WTC11 (cell line): ENCODE results near the gene RIMBP2. TPM values are rescaled to one million over a fixed set of nuclear protein-coding genes. Genes with fewer than 3 reads are reported as not detected.

Experiments
- ATAC-seq: fragments of 200-7000 bp; cut with Tn5 transposase; 2 replicates; pipeline ENCODE4 v1.10.0; 2021; ENCODE audit warnings: mild to moderate bottlenecking, moderate library complexity
- CTCF ChIA-PET: fragments of 300-600 bp; sonication (Branson Sonifier 250); formaldehyde crosslinking; loops from one replicate; lab custom pipeline; 2021; ENCODE audit warnings: antibody characterized with exemption; lab: Charles Lee
- POLR2A ChIA-PET: fragments of 350-600 bp; sonication (Branson Sonifier 250); formaldehyde crosslinking; loops from one replicate; lab custom pipeline; 2021; ENCODE audit warnings: antibody characterized with exemption; lab: Charles Lee
- DNase-seq: peaks from one replicate; pipeline ENCODE4 v3.0.0; 2021; ENCODE audit warnings: low spot score
- H3K27ac Mint-ChIP-seq: 2 replicates; pipeline ENCODE4 v1.8.0; 2021; ENCODE audit warnings: mixed read lengths
- H3K27me3 Mint-ChIP-seq: 2 replicates; pipeline ENCODE4 v1.8.0; 2021; ENCODE audit warnings: low read depth, mild to moderate bottlenecking, moderate library complexity, mixed read lengths
- H3K36me3 Mint-ChIP-seq: 2 replicates; pipeline ENCODE4 v1.8.0; 2021; ENCODE audit warnings: mixed read lengths
- H3K4me1 Mint-ChIP-seq: 2 replicates; pipeline ENCODE4 v1.8.0; 2022; ENCODE audit warnings: mixed read lengths
- H3K4me3 Mint-ChIP-seq: 2 replicates; pipeline ENCODE4 v1.8.0; 2021; ENCODE audit warnings: mild to moderate bottlenecking, moderate library complexity, mixed read lengths
- H3K9me3 Mint-ChIP-seq: 2 replicates; pipeline ENCODE4 v1.8.0; 2021; ENCODE audit warnings: mixed read lengths
- ATF1 ChIP-seq: sonication (generic); formaldehyde crosslinking; IDR thresholded peaks from 2 replicates; pipeline ENCODE4 v1.8.1; 2023; ENCODE audit warnings: mild to moderate bottlenecking, moderate library complexity, missing genetic modification reagents
- FOXK1 ChIP-seq: sonication (generic); formaldehyde crosslinking; IDR thresholded peaks from 2 replicates; pipeline ENCODE4 v1.8.0; 2022; ENCODE audit warnings: mild to moderate bottlenecking, moderate library complexity, missing genetic modification reagents
- HMGA2 ChIP-seq: fragments of 250-450 bp; sonication (Bioruptor Pico); IDR thresholded peaks from 2 replicates; pipeline ENCODE4 v1.4.0; 2021; ENCODE audit warnings: mild to moderate bottlenecking, moderate library complexity
- MXD4 ChIP-seq: fragments of 250-450 bp; sonication (Bioruptor Pico); IDR thresholded peaks from 2 replicates; pipeline ENCODE4 v1.8.0; 2021; ENCODE audit warnings: mild to moderate bottlenecking, moderate library complexity, borderline replicate concordance
- NR1H2 ChIP-seq: sonication (generic); formaldehyde crosslinking; IDR thresholded peaks from 2 replicates; pipeline ENCODE4 v1.9.0; 2021; ENCODE audit warnings: mild to moderate bottlenecking, moderate library complexity, missing genetic modification reagents
- OVOL2 ChIP-seq: fragments of 250-450 bp; sonication (Bioruptor Pico); IDR thresholded peaks from 2 replicates; pipeline ENCODE4 v1.9.0; 2021; ENCODE audit warnings: mild to moderate bottlenecking, borderline replicate concordance
- PRRX2 ChIP-seq: fragments of 250-450 bp; sonication (Bioruptor Pico); IDR thresholded peaks from 2 replicates; pipeline ENCODE4 v1.8.0; 2021; ENCODE audit warnings: mild to moderate bottlenecking
- SOX15 ChIP-seq: fragments of 250-450 bp; sonication (Bioruptor Pico); IDR thresholded peaks from 2 replicates; pipeline ENCODE4 v1.9.0; 2021; ENCODE audit warnings: mild to moderate bottlenecking
- ZBTB21 ChIP-seq: sonication (generic); formaldehyde crosslinking; IDR thresholded peaks from 2 replicates; pipeline ENCODE4 v1.8.1; 2023; ENCODE audit warnings: mild to moderate bottlenecking, missing genetic modification reagents, borderline replicate concordance
- ZNF138 ChIP-seq: sonication (generic); formaldehyde crosslinking; conservative IDR thresholded peaks from 2 replicates; pipeline ENCODE4 v1.8.1; 2022; ENCODE audit warnings: mild to moderate bottlenecking, moderate library complexity, missing genetic modification reagents
- total RNA-seq: library from RNA; stranded (reverse); gene quantifications from 3 replicates; pipeline ENCODE4 v1.2.3, GENCODE V29; 2021
- TF ChIP-seq, protein P1 (sequence below): fragments of 250-450 bp; sonication (Bioruptor Pico); IDR thresholded peaks from 2 replicates; pipeline ENCODE4 v2.1.2; 2022; ENCODE audit warnings: mild to moderate bottlenecking, moderate library complexity
- TF ChIP-seq, protein P2 (sequence below): fragments of 250-450 bp; sonication (Bioruptor Pico); IDR thresholded peaks from 2 replicates; pipeline ENCODE4 v1.9.0; 2021; ENCODE audit warnings: mild to moderate bottlenecking, borderline replicate concordance
- TF ChIP-seq, protein P3 (sequence below): fragments of 250-450 bp; sonication (Bioruptor Pico); IDR thresholded peaks from 2 replicates; pipeline ENCODE4 v1.8.0; 2021; ENCODE audit warnings: mild to moderate bottlenecking
- TF ChIP-seq, protein P4 (sequence below): fragments of 250-450 bp; sonication (Bioruptor Pico); conservative IDR thresholded peaks from 2 replicates; pipeline ENCODE4 v1.9.0; 2021; ENCODE audit warnings: mild to moderate bottlenecking
- TF ChIP-seq, protein P5 (sequence below): sonication (generic); formaldehyde crosslinking; IDR thresholded peaks from 2 replicates; pipeline ENCODE4 v1.8.0; 2022; ENCODE audit warnings: mild to moderate bottlenecking, missing genetic modification reagents
- TF ChIP-seq, protein P6 (sequence below): fragments of 250-450 bp; sonication (Bioruptor Pico); IDR thresholded peaks from 2 replicates; pipeline ENCODE4 v1.9.0; 2021; ENCODE audit warnings: mild to moderate bottlenecking

Gene RIMBP2
- total RNA-seq, 1 experiment from 2014 or later: 2.6 TPM

DNA sequence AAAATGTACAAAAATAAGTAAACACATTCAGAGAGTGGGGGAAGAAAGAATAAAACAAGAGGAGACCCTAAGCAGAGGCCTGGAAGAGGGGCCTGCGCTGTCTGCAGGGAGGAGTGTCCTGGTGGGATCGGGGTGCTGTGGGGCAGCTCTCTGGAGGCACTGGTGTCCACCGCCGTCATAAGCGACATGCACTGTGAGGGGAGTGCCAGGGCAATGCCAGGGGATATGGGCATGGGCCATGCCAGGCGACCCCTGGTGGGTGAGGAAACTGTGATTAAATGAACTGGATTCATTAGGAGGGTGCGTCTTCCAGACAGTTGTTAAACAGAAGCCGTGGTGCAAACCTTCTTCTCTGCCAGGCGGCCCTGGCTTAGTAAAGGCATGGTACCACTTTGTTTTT lies 261.8 kb downstream of the RIMBP2 start:
- TF ChIP-seq OVOL2 (CRISPR knock-in tag): no peak
- TF ChIP-seq, protein P1, sequence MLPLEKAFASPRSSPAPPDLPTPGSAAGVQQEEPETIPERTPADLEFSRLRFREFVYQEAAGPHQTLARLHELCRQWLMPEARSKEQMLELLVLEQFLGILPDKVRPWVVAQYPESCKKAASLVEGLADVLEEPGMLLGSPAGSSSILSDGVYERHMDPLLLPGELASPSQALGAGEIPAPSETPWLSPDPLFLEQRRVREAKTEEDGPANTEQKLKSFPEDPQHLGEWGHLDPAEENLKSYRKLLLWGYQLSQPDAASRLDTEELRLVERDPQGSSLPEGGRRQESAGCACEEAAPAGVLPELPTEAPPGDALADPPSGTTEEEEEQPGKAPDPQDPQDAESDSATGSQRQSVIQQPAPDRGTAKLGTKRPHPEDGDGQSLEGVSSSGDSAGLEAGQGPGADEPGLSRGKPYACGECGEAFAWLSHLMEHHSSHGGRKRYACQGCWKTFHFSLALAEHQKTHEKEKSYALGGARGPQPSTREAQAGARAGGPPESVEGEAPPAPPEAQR: no peak
- TF ChIP-seq NR1H2 (CRISPR knock-in tag): no peak
- TF ChIP-seq ZNF138 (CRISPR knock-in tag): no peak
- TF ChIP-seq, protein P2, sequence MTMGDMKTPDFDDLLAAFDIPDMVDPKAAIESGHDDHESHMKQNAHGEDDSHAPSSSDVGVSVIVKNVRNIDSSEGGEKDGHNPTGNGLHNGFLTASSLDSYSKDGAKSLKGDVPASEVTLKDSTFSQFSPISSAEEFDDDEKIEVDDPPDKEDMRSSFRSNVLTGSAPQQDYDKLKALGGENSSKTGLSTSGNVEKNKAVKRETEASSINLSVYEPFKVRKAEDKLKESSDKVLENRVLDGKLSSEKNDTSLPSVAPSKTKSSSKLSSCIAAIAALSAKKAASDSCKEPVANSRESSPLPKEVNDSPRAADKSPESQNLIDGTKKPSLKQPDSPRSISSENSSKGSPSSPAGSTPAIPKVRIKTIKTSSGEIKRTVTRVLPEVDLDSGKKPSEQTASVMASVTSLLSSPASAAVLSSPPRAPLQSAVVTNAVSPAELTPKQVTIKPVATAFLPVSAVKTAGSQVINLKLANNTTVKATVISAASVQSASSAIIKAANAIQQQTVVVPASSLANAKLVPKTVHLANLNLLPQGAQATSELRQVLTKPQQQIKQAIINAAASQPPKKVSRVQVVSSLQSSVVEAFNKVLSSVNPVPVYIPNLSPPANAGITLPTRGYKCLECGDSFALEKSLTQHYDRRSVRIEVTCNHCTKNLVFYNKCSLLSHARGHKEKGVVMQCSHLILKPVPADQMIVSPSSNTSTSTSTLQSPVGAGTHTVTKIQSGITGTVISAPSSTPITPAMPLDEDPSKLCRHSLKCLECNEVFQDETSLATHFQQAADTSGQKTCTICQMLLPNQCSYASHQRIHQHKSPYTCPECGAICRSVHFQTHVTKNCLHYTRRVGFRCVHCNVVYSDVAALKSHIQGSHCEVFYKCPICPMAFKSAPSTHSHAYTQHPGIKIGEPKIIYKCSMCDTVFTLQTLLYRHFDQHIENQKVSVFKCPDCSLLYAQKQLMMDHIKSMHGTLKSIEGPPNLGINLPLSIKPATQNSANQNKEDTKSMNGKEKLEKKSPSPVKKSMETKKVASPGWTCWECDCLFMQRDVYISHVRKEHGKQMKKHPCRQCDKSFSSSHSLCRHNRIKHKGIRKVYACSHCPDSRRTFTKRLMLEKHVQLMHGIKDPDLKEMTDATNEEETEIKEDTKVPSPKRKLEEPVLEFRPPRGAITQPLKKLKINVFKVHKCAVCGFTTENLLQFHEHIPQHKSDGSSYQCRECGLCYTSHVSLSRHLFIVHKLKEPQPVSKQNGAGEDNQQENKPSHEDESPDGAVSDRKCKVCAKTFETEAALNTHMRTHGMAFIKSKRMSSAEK: no peak
- TF ChIP-seq, protein P3, sequence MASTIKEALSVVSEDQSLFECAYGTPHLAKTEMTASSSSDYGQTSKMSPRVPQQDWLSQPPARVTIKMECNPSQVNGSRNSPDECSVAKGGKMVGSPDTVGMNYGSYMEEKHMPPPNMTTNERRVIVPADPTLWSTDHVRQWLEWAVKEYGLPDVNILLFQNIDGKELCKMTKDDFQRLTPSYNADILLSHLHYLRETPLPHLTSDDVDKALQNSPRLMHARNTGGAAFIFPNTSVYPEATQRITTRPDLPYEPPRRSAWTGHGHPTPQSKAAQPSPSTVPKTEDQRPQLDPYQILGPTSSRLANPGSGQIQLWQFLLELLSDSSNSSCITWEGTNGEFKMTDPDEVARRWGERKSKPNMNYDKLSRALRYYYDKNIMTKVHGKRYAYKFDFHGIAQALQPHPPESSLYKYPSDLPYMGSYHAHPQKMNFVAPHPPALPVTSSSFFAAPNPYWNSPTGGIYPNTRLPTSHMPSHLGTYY: no peak
- TF ChIP-seq FOXK1 (CRISPR knock-in tag): no peak
- POLR2A ChIA-PET: no interaction called here
- no peaks in the 10 kb centered on the region for H3K36me3 Mint-ChIP-seq
- ATAC-seq (no peak), DNase-seq (no peak)
- CTCF ChIA-PET: no interaction called here
- no peak overlapping the region for H3K4me3 Mint-ChIP-seq
- H3K27ac Mint-ChIP-seq: no peak overlapping the region
- no peaks in the 10 kb centered on the region; the same call in 1 of the 2 replicates for H3K4me1 Mint-ChIP-seq
- H3K27me3 Mint-ChIP-seq: no peaks in the 10 kb centered on the region
- no peaks in the 10 kb centered on the region for H3K9me3 Mint-ChIP-seq

DNA sequence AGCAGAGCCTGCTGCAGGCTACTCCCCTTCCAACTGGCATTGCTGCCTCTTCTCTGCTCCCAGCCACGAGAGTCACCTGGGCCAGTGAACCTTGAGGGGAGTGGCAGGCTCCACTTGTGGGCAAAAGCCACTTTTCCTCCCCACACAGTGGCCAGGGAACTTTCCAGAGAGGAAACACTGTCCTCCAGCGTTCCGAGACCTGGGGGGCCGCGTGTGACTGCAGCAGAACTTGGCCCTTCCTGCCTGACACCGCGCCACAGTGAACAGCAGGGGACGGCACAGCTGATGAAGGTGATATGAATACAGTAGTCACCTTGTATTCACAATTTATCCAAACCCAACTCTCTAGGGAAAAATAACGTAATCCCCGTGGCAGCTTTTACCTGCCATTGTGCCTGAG lies 263.6 kb downstream of the RIMBP2 start:
- Mint-ChIP-seq H3K4me1 (no peaks in the 10 kb centered on the region; the same call in 1 of the 2 replicates), H3K36me3 (no peaks in the 10 kb centered on the region), H3K9me3 (no peaks in the 10 kb centered on the region), H3K4me3 (no peak overlapping the region), H3K27me3 (no peaks in the 10 kb centered on the region), H3K27ac (no peak overlapping the region)
- ChIA-PET POLR2A (interaction anchor here (0.6 to 0.9 kb wide), 2 partner anchors 39 to 146 kb away, joined by 3 read pairs; no protein-coding TSS in a partner anchor), CTCF (interaction anchor here (1.3 kb wide), 1 partner anchor 296 kb away, joined by 3 read pairs; no protein-coding TSS in a partner anchor)
- ATAC-seq (no peak), DNase-seq (no peak)
- no peak for TF ChIP-seq MXD4
- TF ChIP-seq PRRX2 (CRISPR knock-in tag): no peak
- TF ChIP-seq HMGA2 (CRISPR knock-in tag): no peak
- TF ChIP-seq, protein P4, sequence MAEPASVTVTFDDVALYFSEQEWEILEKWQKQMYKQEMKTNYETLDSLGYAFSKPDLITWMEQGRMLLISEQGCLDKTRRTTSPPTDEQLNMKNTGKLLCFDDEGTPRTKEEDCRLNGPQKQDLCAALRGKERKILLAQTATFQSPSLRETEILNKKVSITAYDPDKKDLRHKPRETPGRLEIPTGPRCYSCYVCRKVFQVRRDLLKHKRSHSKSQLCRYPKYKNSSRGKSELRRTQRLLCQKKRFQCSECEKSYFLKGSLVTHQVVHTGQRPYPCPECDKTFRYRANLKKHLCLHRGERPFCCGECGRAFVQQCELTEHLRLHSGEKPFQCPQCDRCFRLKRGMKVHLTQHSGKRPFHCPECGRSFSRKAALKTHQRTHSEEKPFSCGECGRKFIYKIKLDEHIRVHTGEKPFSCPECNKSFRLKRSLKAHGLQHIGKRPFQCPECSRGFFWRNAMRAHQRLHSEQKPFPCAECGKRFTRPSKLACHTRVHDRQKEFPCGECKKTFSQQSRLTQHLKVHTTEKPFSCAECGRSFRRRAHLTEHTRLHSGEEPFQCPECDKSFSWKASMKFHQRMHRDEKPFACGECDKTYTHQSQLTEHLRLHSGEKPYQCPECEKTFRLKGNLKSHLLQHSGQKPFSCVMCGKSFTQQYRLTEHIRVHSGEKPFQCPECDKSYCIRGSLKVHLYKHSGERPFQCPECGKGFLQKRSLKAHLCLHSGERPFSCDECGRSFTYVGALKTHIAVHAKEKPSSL: no peak
- no peak for TF ChIP-seq ZBTB21 (CRISPR knock-in tag)
- TF ChIP-seq, protein P5, sequence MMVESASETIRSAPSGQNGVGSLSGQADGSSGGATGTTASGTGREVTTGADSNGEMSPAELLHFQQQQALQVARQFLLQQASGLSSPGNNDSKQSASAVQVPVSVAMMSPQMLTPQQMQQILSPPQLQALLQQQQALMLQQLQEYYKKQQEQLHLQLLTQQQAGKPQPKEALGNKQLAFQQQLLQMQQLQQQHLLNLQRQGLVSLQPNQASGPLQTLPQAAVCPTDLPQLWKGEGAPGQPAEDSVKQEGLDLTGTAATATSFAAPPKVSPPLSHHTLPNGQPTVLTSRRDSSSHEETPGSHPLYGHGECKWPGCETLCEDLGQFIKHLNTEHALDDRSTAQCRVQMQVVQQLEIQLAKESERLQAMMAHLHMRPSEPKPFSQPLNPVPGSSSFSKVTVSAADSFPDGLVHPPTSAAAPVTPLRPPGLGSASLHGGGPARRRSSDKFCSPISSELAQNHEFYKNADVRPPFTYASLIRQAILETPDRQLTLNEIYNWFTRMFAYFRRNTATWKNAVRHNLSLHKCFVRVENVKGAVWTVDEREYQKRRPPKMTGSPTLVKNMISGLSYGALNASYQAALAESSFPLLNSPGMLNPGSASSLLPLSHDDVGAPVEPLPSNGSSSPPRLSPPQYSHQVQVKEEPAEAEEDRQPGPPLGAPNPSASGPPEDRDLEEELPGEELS (CRISPR knock-in tag): no peak
- TF ChIP-seq ATF1 (CRISPR knock-in tag): no peak
- TF ChIP-seq, protein P6, sequence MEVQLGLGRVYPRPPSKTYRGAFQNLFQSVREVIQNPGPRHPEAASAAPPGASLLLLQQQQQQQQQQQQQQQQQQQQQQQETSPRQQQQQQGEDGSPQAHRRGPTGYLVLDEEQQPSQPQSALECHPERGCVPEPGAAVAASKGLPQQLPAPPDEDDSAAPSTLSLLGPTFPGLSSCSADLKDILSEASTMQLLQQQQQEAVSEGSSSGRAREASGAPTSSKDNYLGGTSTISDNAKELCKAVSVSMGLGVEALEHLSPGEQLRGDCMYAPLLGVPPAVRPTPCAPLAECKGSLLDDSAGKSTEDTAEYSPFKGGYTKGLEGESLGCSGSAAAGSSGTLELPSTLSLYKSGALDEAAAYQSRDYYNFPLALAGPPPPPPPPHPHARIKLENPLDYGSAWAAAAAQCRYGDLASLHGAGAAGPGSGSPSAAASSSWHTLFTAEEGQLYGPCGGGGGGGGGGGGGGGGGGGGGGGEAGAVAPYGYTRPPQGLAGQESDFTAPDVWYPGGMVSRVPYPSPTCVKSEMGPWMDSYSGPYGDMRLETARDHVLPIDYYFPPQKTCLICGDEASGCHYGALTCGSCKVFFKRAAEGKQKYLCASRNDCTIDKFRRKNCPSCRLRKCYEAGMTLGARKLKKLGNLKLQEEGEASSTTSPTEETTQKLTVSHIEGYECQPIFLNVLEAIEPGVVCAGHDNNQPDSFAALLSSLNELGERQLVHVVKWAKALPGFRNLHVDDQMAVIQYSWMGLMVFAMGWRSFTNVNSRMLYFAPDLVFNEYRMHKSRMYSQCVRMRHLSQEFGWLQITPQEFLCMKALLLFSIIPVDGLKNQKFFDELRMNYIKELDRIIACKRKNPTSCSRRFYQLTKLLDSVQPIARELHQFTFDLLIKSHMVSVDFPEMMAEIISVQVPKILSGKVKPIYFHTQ (CRISPR knock-in tag): no peak
- TF ChIP-seq SOX15 (CRISPR knock-in tag): no peak
